ENCODE data around the gene IRS2.

DNA sequence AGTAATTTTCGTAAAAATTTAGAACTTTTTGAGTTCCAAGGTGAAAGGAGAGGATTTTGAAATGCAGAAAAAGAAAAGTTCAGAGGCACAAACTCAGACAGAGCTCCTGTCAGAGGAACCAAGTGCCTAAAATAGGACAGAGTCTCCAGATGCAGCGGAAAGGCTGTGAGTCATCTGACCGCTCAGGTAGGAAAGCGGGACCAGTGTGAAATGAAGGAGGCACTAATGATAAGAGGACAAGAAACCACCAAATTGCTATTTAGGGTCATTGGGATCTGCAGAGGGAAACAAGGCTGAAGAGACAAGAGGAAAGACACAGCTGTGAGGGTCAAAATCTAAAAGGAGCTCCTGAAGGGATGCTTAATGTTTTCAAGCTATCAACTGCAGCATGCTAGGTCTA, 34.9 kb downstream of the IRS2 start:
- no peak for TF ChIP-seq EZH2 (IDR thresholded peaks at IDR 0.05; ENCODE audit: low read depth, low read length, severe bottlenecking)
- TF ChIP-seq, protein P1, sequence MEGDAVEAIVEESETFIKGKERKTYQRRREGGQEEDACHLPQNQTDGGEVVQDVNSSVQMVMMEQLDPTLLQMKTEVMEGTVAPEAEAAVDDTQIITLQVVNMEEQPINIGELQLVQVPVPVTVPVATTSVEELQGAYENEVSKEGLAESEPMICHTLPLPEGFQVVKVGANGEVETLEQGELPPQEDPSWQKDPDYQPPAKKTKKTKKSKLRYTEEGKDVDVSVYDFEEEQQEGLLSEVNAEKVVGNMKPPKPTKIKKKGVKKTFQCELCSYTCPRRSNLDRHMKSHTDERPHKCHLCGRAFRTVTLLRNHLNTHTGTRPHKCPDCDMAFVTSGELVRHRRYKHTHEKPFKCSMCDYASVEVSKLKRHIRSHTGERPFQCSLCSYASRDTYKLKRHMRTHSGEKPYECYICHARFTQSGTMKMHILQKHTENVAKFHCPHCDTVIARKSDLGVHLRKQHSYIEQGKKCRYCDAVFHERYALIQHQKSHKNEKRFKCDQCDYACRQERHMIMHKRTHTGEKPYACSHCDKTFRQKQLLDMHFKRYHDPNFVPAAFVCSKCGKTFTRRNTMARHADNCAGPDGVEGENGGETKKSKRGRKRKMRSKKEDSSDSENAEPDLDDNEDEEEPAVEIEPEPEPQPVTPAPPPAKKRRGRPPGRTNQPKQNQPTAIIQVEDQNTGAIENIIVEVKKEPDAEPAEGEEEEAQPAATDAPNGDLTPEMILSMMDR (IDR thresholded peaks at IDR 0.05; ENCODE audit: control extremely low read depth in 1 of 3, insufficient read depth in 1 of 3, low read depth in 1 of 3, low read length in 3 of 3): no peak
- TF ChIP-seq CEBPB (IDR thresholded peaks at IDR 0.05; ENCODE audit: low read depth, low read length): no peak
- no peak for TF ChIP-seq POLR2A (IDR thresholded peaks at IDR 0.05; ENCODE audit: control extremely low read depth in 1 of 2, low read depth in 2 of 2, low read length in 2 of 2)
- no peak for TF ChIP-seq GABPA (IDR thresholded peaks at IDR 0.05; ENCODE audit: borderline replicate concordance, insufficient read depth, low read length)
- TF ChIP-seq, protein P2, sequence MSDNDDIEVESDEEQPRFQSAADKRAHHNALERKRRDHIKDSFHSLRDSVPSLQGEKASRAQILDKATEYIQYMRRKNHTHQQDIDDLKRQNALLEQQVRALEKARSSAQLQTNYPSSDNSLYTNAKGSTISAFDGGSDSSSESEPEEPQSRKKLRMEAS (IDR thresholded peaks at IDR 0.05): no peak
- no peak for TF ChIP-seq POU5F1 (IDR thresholded peaks at IDR 0.05; ENCODE audit: low read depth, low read length)
- no peak for TF ChIP-seq ZNF274 (IDR thresholded peaks at IDR 0.05; ENCODE audit: borderline replicate concordance, extremely low read depth, low read length)
- no peak for TF ChIP-seq EP300 (IDR thresholded peaks at IDR 0.05; ENCODE audit: borderline replicate concordance in 1 of 2, low read depth in 2 of 2, low read length in 2 of 2)
- TF ChIP-seq PHF8 (conservative IDR thresholded peaks at IDR 0.05; ENCODE audit: low read depth, low read length): no peak
- TF ChIP-seq YY1 (IDR thresholded peaks at IDR 0.05; ENCODE audit: low read depth, low read length): no peak
- no peak for TF ChIP-seq GTF2F1 (IDR thresholded peaks at IDR 0.05; ENCODE audit: borderline replicate concordance, low read depth, low read length)
- TF ChIP-seq KDM5A (IDR thresholded peaks at IDR 0.05; ENCODE audit: low read length): no peak
- no peak for TF ChIP-seq POLR2AphosphoS5 (IDR thresholded peaks at IDR 0.05; ENCODE audit: low read depth, low read length)

Data from H1 (cell line).